ENCODE results near the gene FTO.

FTO gene

GRCh38 chr16:53712065-53712464, 8.1 kb downstream of the FTO start:
- DNase-seq, result no peak

DNA sequence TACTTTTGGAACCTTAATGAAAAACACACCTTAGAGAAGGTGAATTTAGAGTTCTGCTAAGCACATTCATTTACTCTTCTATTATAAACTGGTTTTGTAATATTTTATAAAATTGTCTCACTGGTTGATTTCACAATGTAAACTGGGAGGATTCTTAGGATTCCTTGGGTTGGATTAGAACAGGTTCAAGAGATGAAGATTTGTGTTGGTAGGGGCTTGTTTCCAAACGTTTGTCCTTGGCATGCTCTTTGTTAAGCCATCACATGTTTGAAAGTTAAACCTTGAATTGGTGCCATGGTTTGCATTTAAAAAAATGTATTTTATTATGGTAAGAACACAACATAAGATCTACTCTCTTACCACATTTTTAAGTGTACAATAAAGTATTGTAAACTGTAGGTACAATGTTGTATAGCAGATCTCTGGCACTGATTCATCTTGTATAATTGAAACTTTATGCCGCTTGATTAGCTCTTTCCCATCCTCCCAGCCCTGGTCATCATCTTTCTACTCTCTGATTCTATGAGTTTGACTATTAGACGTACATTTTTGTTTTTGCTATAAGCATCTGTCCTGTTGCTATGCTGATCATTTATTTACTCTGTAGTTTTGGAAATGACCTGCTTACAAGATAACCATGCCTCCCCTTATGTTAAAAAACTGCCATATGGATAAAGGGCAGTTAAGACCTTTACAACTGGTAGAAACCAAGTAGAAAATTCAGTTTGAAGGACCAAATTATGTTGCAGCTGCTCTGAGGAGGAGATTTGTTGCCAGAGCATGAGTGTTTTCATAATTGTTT, 9.6 kb downstream of the FTO start:
- DNase-seq, result no peak

DNA sequence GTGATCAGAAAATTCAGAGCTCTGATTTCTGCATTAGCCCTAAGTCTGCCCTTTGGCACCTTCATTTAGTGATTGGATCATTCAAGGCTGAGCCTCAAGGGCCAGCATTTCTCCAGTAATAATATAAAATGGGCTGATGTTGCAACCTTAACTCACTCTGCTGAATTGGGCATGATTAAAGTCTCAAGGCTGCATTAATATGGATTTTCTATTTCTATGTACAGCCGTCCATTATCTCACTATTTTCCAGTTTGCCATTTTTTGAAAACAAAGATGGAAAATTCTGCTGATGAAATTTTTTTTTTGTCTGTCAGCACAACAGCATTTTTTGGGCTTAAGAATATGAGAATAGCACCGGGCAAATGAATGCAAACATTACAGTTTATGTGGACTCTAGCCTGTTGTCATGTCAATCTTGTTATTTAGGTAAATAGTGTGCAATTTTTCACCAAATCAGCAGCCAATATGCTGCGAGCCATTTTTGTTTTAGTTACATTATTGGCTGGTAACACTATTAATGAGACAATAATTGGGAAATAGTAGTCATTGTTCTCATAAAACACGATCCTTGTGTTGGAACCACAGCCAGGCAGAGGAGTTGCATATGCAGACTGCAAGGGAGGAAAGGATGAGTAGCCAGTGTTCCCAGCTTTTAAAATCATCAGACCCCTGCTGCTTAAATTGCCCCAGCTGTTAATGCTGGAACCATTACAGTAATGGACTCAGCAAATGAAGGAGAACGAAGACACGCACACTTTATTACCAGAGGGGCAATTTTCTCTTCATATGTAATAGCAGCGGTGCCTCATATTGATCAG, 10.5 kb downstream of the FTO start:
- DNase-seq, result no peak

DNA sequence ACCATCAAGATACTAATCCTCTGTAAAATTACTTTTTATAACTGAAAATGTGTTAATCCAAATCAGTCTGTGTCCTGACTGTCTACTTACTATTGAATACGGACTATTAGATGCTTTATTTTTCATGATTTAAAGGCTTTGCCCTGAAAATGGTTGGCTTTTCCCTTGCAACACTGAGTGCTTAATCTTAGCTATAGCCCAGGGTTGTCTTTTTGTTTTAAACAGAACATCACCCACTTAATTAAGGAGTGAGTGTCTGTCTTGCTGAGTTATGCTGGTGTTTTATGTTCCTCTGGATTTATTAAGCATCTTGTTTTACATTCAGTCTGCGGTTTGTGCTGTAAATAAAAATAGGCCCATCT, 11.0 kb downstream of the FTO start:
- DNase-seq, result no peak

DNA sequence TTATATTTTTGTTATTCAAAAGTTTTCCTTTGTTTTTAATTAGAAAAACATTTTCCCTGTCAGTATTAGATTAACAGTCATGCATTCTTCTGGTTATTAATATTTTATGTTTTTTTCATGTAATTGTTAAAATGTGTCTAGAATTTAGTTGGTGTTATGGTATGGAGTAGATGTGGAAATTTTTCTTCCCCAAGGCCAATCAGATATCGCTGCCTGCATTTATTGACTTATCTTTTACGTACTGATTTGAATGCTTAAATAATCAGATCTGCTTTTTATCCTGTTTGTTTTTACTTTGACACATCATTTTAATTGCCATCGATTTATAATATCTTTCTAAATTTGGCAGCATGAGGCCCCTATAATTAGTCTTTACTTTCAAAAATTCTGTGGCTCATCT, 13.6 kb downstream of the FTO start:
- no peak for DNase-seq

GRCh38 chr16:53721017-53721416, 17.1 kb downstream of the FTO start:
- no peak for DNase-seq

DNA sequence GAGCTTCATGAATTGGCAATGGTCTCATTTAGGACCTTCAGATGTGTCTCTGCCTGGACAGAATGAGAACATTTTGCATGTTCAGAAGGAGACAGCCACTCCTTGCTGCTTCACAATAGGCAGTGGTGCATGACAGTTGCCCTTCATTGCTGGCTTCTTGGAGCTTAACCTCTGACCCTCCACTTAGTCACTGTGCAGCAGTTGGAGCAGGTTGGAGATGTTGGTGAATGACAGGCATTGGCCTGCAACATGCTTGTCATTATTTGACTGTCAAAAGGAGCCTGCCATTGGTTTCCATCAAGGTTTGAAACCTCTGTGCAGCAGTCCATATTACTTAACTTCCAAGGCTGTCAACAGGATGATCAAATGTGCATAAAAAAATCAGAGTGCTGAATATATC, 22.7 kb downstream of the FTO start:
- DNase-seq, result no peak

GRCh38 chr16:53730693-53731092, 26.7 kb downstream of the FTO start:
- DNase-seq, result no peak

DNA sequence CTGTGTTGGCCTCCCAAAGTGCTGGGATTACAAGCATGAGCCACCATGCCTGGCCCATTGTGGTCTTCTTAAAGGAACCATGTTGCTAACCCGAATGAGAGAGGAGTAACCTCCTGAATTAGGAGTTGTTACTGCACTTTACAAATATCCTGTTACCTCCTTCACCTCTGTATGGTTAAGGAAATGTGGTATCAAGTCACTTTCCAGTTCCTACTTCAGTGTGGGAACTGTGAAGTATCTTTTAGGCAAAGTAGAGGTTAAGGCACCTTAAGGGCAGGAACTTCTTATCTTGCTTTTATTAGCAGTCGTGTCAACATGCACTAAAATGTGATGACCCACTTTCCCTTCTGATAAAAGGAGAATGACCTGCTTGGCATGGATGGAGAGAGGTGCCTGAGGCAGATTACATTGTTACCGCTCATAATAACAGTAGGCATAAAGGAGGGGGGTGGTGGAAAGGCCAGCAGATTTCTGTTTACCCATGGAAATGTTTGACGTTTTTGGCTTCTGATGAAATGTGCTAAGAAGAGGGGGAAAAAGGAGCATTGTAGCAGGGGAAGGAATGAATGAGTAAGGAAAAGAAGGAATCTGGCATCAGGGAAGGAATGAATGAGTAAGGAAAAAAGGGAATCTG, 28.5 kb downstream of the FTO start:
- DNase-seq, result no peak

DNA sequence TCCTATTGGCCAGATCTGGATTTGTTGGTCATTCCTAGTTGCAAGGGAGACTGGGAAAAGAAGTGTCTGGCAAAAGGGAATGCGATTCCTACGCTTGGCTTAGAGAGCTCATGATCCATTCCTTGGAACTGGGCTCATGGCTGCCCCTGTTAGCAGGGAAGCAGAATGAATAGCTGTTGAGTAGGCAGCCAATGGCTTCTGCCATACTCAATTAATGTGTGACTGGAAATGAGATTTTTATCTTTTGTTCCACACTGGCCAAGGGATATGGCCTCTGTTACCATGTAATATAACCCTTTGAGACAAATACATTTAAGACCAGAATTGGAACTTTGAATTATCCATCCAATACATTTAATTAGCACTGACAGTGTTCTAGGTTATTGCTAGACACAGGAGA, 31.0 kb downstream of the FTO start:
- no peak for DNase-seq

- no peak for DNase-seq
Measured at GRCh38 chr16:53736297-53736696, 32.3 kb downstream of the FTO start.

DNA sequence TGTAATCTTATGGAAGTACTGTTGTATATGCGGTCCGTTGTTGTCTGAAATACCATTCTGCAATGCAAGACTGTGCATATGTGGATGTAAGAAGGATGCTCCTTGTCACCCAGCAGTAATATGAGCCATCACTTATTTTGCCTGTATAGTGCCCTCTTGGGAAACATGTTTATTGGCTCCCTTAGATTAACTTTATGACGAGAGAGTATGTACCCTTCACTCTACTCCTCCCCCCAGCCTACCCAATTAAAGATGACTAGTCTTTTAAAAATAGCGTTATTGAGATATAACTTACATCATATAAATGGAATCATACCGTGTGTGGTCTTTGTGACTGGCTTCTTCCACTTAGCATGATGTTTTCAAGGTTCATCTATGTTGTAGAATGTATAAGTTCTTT, 33.6 kb downstream of the FTO start:
- no peak for DNase-seq

- DNase-seq, result no peak
Measured at GRCh38 chr16:53740476-53740875, 36.5 kb downstream of the FTO start.

DNA sequence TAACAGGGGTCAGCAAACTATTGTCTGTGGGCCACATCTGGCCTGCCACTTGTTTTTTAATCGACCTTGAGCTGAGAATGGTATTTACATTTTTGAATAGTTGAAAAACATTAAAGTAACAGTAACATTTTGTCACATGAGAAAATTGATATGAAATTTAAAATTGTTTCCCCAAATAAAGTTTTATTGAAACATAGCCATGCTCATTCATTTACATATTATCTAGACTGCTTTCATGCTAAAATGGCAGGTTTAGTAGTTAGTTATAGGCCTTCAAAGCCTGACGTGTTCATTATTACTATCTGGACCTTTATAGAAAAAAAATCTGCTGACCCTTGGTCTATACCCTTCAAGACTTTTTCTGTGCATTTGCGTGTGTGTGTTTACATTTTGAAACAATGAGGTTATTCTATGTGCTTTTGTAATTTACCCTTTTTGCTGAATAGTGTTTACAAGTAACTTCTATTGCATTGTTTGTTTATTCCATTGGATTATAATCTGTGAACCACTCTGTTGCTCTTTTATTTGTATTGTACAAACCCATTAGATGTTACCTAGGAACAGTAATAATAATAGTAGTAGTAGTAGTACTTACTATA, 37.1 kb downstream of the FTO start:
- DNase-seq, result no peak

GRCh38 chr16:53741546-53741945, 37.6 kb downstream of the FTO start:
- DNase-seq, result no peak

GRCh38 chr16:53743149-53743566, 39.2 kb downstream of the FTO start:
- no peak for DNase-seq

DNA sequence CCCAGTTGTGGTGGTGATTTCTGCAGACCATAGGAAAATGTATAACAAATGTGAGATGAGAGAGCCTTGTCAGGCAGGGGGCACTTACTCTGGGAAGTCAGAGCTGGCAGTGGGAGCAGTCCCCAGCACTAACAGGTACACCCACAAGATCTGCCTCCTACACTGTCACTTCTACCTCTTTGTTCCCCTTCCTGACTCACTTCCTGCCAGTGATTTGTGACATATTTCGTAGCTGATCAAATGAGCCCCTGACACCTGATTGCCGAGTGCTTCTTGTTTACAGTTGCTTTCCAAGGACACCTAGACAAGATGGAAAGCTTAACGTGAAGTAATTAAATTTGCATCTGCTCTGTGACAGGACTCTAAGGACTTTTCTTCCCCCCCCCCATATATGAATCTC, 40.5 kb downstream of the FTO start:
- DNase-seq, result no peak

GRCh38 chr16:53745086-53745485, 41.1 kb downstream of the FTO start:
- no peak for DNase-seq

DNA sequence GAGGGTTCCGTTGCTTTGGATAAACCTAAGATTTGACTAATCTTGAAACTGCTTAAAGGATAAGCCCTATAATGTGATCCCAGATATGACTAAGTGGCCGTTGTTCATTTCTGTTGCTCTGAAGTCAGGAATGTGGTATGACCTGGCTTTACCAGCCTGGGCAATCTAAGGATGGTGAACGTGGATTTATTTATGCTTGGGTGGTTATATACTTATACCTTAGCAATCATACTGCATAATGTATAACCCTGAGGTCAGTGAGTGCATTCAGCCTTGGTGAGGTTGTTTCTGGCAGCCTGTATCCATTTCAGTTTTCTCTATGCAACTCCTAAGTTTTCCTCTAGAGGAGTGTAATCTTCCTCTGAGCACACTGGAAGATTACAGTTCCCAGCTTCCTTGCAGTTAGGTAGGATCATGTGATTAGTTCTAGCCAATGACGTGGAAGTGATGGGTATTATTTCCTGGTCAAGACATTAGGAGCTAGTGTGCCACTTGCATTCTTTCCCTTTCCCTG, 41.9 kb downstream of the FTO start:
- no peak for DNase-seq

DNA sequence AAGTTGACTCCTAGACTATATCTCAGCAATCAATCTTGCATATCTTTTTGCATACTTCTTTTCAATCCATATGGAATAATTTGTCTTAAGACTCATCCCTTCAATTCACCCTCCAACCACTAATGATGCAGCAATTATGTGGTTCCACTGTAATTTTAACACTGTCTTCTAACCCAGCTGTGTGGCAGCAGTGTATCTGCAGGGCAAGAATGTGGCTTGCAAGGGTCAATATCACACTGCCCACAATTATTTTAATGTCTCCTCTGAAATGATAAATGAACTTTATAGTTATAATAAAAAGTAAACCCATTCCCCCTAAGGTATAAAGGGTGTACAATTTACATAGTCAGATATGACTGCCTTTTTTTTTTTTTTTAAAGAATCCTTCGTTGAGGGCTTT, 48.6 kb downstream of the FTO start:
- DNase-seq, result no peak

DNA sequence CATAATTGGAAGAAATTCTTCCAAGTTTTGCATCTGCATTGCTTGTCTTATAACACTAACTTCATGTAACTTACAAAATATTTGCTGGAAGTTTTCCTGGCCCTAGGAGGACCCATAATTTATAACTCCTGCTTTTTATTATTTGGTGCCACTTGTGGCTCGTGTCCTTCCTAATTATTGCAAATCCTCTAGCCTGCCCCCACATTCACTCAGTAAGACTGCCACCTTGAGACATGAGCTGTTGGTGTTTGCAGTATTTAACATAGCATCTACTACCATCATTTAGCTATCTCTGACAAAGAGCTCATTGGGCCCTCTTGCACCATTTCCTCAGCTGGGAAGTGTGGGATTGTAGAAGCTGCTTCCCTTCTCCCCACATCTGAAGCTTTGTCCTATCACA, 49.5 kb downstream of the FTO start:
- DNase-seq, result no peak

- DNase-seq, result no peak
Measured at GRCh38 chr16:53755026-53755910, 51.3 kb downstream of the FTO start.
